Measurements from ENCODE around the gene USP34.

- TF ChIP-seq CTCF (IDR thresholded peaks at IDR 0.05) (no peak), REST (IDR thresholded peaks at IDR 0.05; ENCODE audit: insufficient read depth in 1 of 2, low read depth in 2 of 2, low read length in 1 of 2) (no peak), SIN3A (IDR thresholded peaks at IDR 0.05; ENCODE audit: borderline replicate concordance, insufficient read depth, low read depth, low read length) (no peak), POLR2AphosphoS5 (IDR thresholded peaks at IDR 0.05; ENCODE audit: low read depth, low read length) (no peak), TCF7L2 (IDR thresholded peaks at IDR 0.05; ENCODE audit: low read depth, low read length) (no peak)
These were observed 1.3 kb upstream of the USP34 start for GRCh38 chr2:61471905-61472805.
